Thymus (tissue), 11 donors: ENCODE results near the gene SETD5. TPM values are rescaled to one million over a fixed set of nuclear protein-coding genes. Genes with fewer than 3 reads are reported as not detected.

ENCODE experiments used
- DNase-seq, 9 donors: peaks; one replicate each; pipeline ENCODE4 v3.0.0-alpha.2; 2013; ENCODE audit warnings: low spot score in 9 of 9, low read depth in 6 of 9, missing footprints in 1 of 9
- H3K27ac ChIP-seq, 2 donors: one replicate each; pipeline ENCODE4 v1.5.1; 2013; ENCODE audit warnings: control low read depth in 1 of 2, low read depth in 1 of 2, low read length in 1 of 2, mild to moderate bottlenecking in 1 of 2, moderate library complexity in 1 of 2
- H3K27me3 ChIP-seq, 2 donors: one replicate each; pipeline ENCODE4 v1.5.1; 2013; ENCODE audit warnings: low read length in 1 of 2; ENCODE audit not compliant: control insufficient read depth in 2 of 2, insufficient read depth in 1 of 2
- H3K36me3 ChIP-seq, 2 donors: one replicate each; pipeline ENCODE4 v1.5.1; 2013; ENCODE audit warnings: low read length in 1 of 2, mild to moderate bottlenecking in 1 of 2, moderate library complexity in 1 of 2; ENCODE audit not compliant: control insufficient read depth in 2 of 2, insufficient read depth in 2 of 2
- H3K4me1 ChIP-seq, 2 donors: one replicate each; pipeline ENCODE4 v1.5.1; 2013; ENCODE audit warnings: low read length in 2 of 2; ENCODE audit not compliant: control insufficient read depth in 2 of 2, insufficient read depth in 2 of 2
- H3K4me3 ChIP-seq, 2 donors: one replicate each; pipeline ENCODE4 v1.5.1; 2013; ENCODE audit warnings: low read length in 2 of 2, control low read depth in 1 of 2, mild to moderate bottlenecking in 1 of 2
- H3K9me3 ChIP-seq, 2 donors: one replicate each; pipeline ENCODE4 v1.5.1; 2013; ENCODE audit warnings: low read length in 1 of 2, mild to moderate bottlenecking in 1 of 2; ENCODE audit not compliant: control insufficient read depth in 2 of 2, insufficient read depth in 1 of 2
- WGBS: extraction: QIAGEN DNeasy Blood & Tissue Kit; methylation state at CpG from one replicate; pipeline ENCODE4 v1.1.7; 2013; 5-methylcytosine and 5-hydroxymethylcytosine counted together
- polyA plus RNA-seq: library from polyadenylated mRNA; stranded (reverse); fragments of 200-250 nt; gene quantifications from one replicate; pipeline ENCODE4 v1.2.3, GENCODE V29; 2013
- total RNA-seq: library from RNA; stranded (reverse); fragments of 120-200 nt; gene quantifications from one replicate; pipeline ENCODE4 v1.2.4, GENCODE V29; 2013
- donor health status: healthy.

Gene SETD5
- total and polyA plus RNA-seq, 2 donors: 20.9 to 25.3 TPM

DNA sequence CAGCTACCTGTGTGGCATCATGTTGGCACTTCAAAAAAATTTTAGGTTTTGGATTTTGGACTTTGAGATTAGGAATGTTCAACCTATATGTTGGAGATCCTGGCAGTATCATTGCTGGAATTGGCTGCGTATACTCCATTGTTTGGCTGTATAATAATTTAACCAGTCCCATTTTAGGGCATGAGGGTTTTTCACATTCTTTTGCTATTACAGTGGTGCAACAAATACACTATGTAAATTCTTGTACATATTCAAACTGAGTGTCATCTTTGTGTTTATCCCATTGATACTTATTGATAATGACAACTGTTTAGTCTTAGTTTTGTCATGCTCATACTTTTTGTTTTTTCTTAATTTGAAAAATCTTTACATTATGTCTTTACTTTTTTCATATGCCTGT, 27.9 kb upstream of the SETD5 start:
- WGBS: 100% methylated on average over 1 of the region's 1 CpG
- no peak for DNase-seq
- peaks cover 19 to 78% of the 10 kb centered on the region in 2 donors for H3K36me3 ChIP-seq
- no peaks in the 10 kb centered on the region for H3K4me1 ChIP-seq
- no peaks in the 10 kb centered on the region for H3K9me3 ChIP-seq
- no peak overlapping the region for H3K4me3 ChIP-seq
- no peak overlapping the region for H3K27ac ChIP-seq
- no peaks in the 10 kb centered on the region for H3K27me3 ChIP-seq

DNA sequence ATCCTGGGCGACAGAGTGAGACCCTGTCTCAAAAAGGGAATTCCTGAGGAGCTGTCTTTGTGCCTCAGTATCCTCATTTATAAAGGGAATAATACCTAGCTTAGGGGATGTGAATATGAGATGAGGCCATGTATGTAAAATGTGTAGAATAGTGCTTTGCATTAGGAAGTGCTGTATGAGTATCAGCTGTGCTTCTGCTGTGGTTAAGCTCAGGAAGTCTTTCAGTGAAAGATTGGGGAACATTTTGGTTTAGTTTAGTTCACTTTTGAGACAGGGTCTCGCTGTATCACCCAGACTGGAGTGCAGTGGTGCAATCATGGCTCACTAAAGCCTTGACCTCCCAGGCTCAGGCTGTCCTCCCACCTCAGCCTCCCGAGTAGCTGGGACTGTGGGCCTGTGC, 23.9 kb upstream of the SETD5 start:
- Histone ChIP-seq H3K27me3 (no peaks in the 10 kb centered on the region), H3K9me3 (no peaks in the 10 kb centered on the region), H3K36me3 (peaks cover 32 to 87% of the 10 kb centered on the region in 2 donors), H3K27ac (peak overlapping the region in 1 of 2 donors; percentile 31), H3K4me1 (no peaks in the 10 kb centered on the region), H3K4me3 (no peak overlapping the region)
- 63% methylated on average over 3 of the region's 3 CpGs for WGBS
- DNase-seq: peak in 1 of 9 donors; percentile 10

DNA sequence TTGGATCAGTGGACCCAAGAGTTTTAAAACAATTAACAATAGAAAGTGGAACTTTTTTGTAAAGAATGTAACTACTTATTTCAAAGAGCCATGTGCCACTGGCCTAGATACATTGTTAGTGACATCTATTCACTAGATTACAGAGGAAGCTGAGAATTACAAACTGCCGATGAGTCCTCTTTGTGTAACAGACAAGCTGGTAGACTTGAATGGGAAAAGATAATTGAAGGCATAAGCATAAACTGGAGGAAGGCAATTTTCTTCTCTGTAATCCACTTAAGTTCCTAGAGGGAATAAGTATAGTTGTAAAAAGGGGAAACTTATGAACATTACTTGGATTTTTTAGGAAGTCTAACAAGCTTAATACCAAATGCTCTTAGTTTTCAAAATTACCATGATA, 19.4 kb upstream of the SETD5 start:
- Histone ChIP-seq H3K4me3 (no peak overlapping the region), H3K36me3 (peaks cover 33 to 73% of the 10 kb centered on the region in 2 donors), H3K9me3 (no peaks in the 10 kb centered on the region), H3K4me1 (peaks cover 0 to 4% of the 10 kb centered on the region in 2 donors), H3K27me3 (no peaks in the 10 kb centered on the region), H3K27ac (no peak overlapping the region)
- WGBS: 95% methylated on average over 1 of the region's 1 CpG
- DNase-seq: no peak

DNA sequence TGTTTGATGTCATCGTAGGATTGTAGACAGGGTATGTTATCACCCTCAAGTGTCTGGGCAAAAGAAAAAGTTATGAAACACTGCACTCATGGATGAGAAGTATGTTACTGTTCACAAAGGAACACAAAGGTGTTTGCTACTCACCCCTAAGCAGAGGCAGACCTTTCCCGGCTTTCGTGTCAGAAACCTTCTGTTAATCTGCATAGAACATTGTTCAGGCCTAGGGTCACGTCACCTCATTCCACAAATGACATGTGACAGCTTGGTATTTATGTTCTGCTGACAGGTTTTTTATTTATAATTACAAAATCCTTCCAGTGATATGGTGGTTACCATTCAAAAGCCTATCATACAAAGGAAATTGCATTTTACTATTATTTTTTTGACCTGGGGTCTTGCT, 18.1 kb upstream of the SETD5 start:
- no peak for DNase-seq
- peaks cover 0 to 4% of the 10 kb centered on the region in 2 donors for H3K4me1 ChIP-seq
- H3K27me3 ChIP-seq: no peaks in the 10 kb centered on the region
- peaks cover 28 to 71% of the 10 kb centered on the region in 2 donors for H3K36me3 ChIP-seq
- no peaks in the 10 kb centered on the region for H3K9me3 ChIP-seq
- H3K4me3 ChIP-seq: no peak overlapping the region
- WGBS: 72% methylated on average over 4 of the region's 4 CpGs
- no peak overlapping the region for H3K27ac ChIP-seq

DNA sequence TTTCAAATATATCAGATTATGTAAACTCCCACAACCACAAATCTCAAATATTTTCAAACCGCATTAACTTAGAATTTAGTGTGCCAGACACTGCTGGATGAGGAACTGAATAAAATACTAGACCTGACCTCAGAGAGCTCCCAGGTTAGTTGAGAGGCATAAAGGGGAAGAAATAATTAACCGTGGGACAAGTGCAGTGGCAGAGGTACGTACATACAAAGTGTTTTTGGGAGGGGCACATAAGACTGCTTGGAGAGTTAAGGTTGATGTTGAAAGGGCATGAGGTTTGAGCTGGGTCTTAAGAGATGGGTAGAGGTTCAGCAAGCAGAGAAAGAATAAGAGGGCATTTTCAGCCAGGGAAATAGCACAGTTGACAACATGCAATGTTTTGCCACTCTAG, 17.4 kb upstream of the SETD5 start:
- Histone ChIP-seq H3K27me3 (no peaks in the 10 kb centered on the region), H3K4me3 (no peak overlapping the region), H3K27ac (no peak overlapping the region), H3K36me3 (peaks cover 29 to 71% of the 10 kb centered on the region in 2 donors), H3K9me3 (no peaks in the 10 kb centered on the region), H3K4me1 (peaks cover 0 to 4% of the 10 kb centered on the region in 2 donors)
- DNase-seq: no peak
- 96% methylated on average over 3 of the region's 3 CpGs for WGBS

DNA sequence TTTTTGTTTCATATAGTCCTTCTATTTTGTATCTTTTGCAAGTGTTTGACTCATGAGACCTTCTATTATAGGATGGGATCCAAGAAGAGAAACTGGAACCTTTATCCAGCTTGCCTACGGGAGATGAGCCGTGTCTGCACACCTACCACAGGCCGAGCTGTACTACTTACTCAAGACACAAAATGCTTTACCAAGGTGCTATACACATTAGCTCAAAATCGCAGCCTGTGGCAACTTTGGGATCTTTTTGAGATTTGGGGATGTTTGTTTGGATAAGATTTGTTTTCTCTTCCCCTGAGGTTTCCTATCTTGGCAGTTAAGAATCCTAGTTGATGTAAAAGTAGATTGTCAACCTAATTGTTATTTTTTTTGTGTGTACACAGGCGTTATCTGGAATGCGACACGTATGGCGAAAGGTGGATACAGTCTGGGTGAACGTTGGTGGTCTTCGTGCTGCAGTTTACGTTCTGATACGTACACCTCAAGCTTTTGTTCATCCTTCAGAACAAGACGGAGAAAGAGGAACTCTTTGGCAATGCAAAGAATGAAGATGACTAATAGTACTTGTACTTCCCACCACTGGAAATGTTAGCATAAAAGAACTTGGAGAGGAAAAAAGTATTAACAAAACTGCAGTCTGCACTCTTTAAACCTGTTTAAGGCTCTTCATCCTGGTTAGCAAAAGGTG, 13.1 kb upstream of the SETD5 start:
- 95% methylated on average over 13 of the region's 13 CpGs for WGBS
- peaks cover 25 to 73% of the 10 kb centered on the region in 2 donors for H3K36me3 ChIP-seq
- H3K4me1 ChIP-seq: peaks cover 0 to 4% of the 10 kb centered on the region in 2 donors
- H3K27me3 ChIP-seq: no peaks in the 10 kb centered on the region
- no peak for DNase-seq
- H3K9me3 ChIP-seq: no peaks in the 10 kb centered on the region
- H3K4me3 ChIP-seq: no peak overlapping the region
- H3K27ac ChIP-seq: no peak overlapping the region

DNA sequence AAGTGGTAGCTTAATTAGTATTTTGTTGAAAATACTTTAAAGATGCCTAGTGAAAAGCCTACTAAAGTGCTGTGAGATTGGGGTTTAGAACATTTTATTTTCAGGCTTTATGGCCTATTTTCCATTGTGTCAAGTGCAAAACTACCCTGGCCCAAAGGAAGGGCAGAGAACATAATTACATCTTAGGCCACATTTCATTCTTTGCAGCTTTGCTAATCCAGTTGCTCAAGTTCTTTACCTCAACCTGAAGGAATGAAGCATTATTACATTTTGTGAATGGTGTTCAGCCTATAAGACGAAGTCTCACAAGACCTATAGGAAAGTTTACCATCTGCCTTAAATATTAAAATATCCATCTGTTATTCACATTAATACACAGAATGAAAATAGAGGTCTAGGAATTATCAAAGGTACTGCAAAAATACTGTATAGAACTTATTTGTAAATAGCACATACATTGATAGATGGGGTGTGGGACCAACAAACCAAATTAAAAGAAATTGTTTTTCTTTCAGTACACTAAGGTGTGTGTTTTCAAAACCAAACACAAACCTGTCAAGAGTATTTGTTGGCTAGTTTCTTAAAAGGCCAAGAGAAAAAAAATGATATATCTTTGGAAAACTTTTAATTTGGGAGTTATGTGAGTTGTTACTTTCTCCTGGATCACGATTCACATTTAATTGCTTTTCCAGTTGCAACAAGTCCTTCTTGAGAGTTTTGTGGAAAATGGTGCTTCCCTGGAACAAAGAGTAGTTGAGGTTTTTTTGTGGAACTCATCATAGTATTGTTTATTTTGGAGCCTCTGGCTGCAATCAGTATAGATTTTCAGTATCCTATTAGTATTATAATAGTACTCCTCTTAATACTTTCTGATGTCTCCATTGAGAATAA, 12.0 kb upstream of the SETD5 start:
- 97% methylated on average over 2 of the region's 2 CpGs for WGBS
- H3K4me1 ChIP-seq: peaks cover 0 to 4% of the 10 kb centered on the region in 2 donors
- H3K36me3 ChIP-seq: peaks cover 27 to 72% of the 10 kb centered on the region in 2 donors
- no peak for DNase-seq
- H3K4me3 ChIP-seq: no peak overlapping the region
- no peaks in the 10 kb centered on the region for H3K27me3 ChIP-seq
- H3K27ac ChIP-seq: no peak overlapping the region
- H3K9me3 ChIP-seq: no peaks in the 10 kb centered on the region

DNA sequence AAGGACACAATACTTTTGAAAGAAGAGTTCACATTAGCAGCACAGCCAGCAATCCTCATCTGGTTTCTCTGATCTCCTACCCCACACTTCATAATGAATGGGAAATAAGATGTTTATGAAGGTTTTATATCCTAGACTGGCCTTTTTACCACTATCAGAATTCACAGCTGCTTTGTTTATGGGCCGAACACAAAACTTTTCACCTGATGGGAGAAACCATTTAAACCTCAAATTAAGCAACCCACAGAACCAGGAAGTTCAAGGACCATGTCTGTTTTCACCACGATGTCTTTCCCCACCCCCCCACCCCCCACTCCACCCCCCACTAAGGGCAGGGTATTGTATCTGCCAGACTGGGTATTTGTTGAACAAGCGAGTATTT, 11.3 kb upstream of the SETD5 start:
- Histone ChIP-seq H3K36me3 (peaks cover 31 to 78% of the 10 kb centered on the region in 2 donors), H3K4me3 (no peak overlapping the region), H3K27me3 (no peaks in the 10 kb centered on the region), H3K9me3 (no peaks in the 10 kb centered on the region), H3K27ac (no peak overlapping the region), H3K4me1 (peaks cover 0 to 4% of the 10 kb centered on the region in 2 donors)
- WGBS: 73% methylated on average over 3 of the region's 3 CpGs
- DNase-seq: no peak
